Sigmoid colon (tissue), 7 donors: ENCODE measurements around the gene YKT6. TPM values are rescaled to one million over a fixed set of nuclear protein-coding genes. Genes with fewer than 3 reads are reported as not detected.

Source experiments
- DNase-seq: peaks from one replicate; pipeline ENCODE4 v3.0.0-alpha.2; 2019
- H3K27ac ChIP-seq, 4 donors: fragments of 200-600 bp; sonication (generic); one replicate each; pipeline ENCODE4 v1.5.1; 2016 to 2019; ENCODE audit warnings: mild to moderate bottlenecking in 1 of 4
- H3K27me3 ChIP-seq, 3 donors: fragments of 200-600 bp; sonication (generic); one replicate each; pipeline ENCODE4 v1.5.1; 2019; ENCODE audit warnings: mild to moderate bottlenecking in 1 of 3
- H3K36me3 ChIP-seq, 4 donors: fragments of 200-600 bp; sonication (generic); one replicate each; pipeline ENCODE4 v1.5.1; 2016 to 2019
- H3K4me1 ChIP-seq, 4 donors: fragments of 200-600 bp; sonication (generic); one replicate each; pipeline ENCODE4 v1.5.1; 2017 to 2019
- H3K4me3 ChIP-seq, 4 donors: fragments of 200-600 bp; sonication (generic); one replicate each; pipeline ENCODE4 v1.5.1; 2017 to 2019; ENCODE audit warnings: mild to moderate bottlenecking in 2 of 4, moderate library complexity in 1 of 4
- H3K9me3 ChIP-seq, 4 donors: fragments of 200-600 bp in 3 of 4; sonication (generic) in 3 of 4; one replicate each; pipeline versions ENCODE4 v1.5.1 to v1.6.1; 2013 to 2019
- CTCF ChIP-seq, 4 experiments: fragments of 450-650 bp in 3 of 4; fragments of 200-600 bp in 1 of 4; IDR thresholded peaks; one replicate each; pipeline ENCODE4 v1.5.1; 2016 to 2019; ENCODE audit warnings: antibody characterized with exemption in 4 of 4, mild to moderate bottlenecking in 3 of 4, moderate library complexity in 2 of 4
- EP300 ChIP-seq, 4 donors: sonication (generic); formaldehyde crosslinking; IDR thresholded peaks; one replicate each; pipeline ENCODE4 v1.6.1; 2017; ENCODE audit warnings: antibody characterized with exemption in 4 of 4
- POLR2A ChIP-seq, 2 donors: fragments of 450-650 bp; IDR thresholded peaks; one replicate each; pipeline ENCODE4 v1.6.1; 2016; ENCODE audit warnings: antibody characterized with exemption in 2 of 2, mild to moderate bottlenecking in 2 of 2, moderate library complexity in 2 of 2
- POLR2AphosphoS5 ChIP-seq, 4 donors: sonication (generic); formaldehyde crosslinking; IDR thresholded peaks; one replicate each; pipeline ENCODE4 v1.6.1; 2017; ENCODE audit warnings: antibody characterized with exemption in 4 of 4
- WGBS, 2 donors: extraction: QIAGEN DNeasy Blood & Tissue Kit; methylation state at CpG; one replicate each; pipeline ENCODE4 v1.1.7; 2013; 5-methylcytosine and 5-hydroxymethylcytosine counted together
- intact Hi-C: fragments of 100-400 bp; cut with DNase I; formaldehyde crosslinking; loops from one replicate; pipeline ENCODE4 v1.15.1; 2023
- polyA plus RNA-seq, 3 donors: library from polyadenylated mRNA; stranded (reverse); fragments of 200-250 nt; gene quantifications; one replicate each; pipeline ENCODE4 v1.2.3, GENCODE V29; 2013
- total RNA-seq, 4 donors: library from RNA; depleted of rRNA; stranded (reverse); fragments of >200 nt; gene quantifications; one replicate each; pipeline ENCODE4 v1.1.0, GENCODE V29; 2016
- donor health status: healthy with polysubstance abuse.
- donor health status: Bipolar disorder and iron deficiency.
- donor health status: healthy.

The YKT6 gene
- total and polyA plus RNA-seq, 7 donors: 39.2 to 95.5 (median 50.1) TPM

GRCh38 chr7:44213206-44213876 lies 12.6 kb downstream of the YKT6 start:
- H3K27me3 ChIP-seq: peaks cover 0 to 4% (median 0%) of the 10 kb centered on the region in 3 donors
- 93 to 94% methylated on average over 3 of the region's 3 CpGs for WGBS, 2 donors
- peaks cover 29 to 55% (median 36%) of the 10 kb centered on the region in 4 donors for H3K36me3 ChIP-seq
- no peak overlapping the region for H3K27ac ChIP-seq
- no peaks in the 10 kb centered on the region for H3K4me1 ChIP-seq
- TF ChIP-seq CTCF (IDR thresholded peaks at IDR 0.05): no peak
- no peak for TF ChIP-seq EP300 (IDR thresholded peaks at IDR 0.05)
- no peak for TF ChIP-seq POLR2A (IDR thresholded peaks at IDR 0.05)
- TF ChIP-seq POLR2AphosphoS5 (IDR thresholded peaks at IDR 0.05): no peak
- H3K4me3 ChIP-seq: no peak overlapping the region
- DNase-seq: peak; percentile 60
- no peaks in the 10 kb centered on the region for H3K9me3 ChIP-seq
- intact Hi-C loops: no loop called here

GRCh38 chr7:44213877-44214388 lies 13.2 kb downstream of the YKT6 start:
- peaks cover 23 to 49% (median 30%) of the 10 kb centered on the region in 4 donors for H3K36me3 ChIP-seq
- WGBS, 2 donors: 81 to 85% methylated on average over 9 of the region's 9 CpGs
- no peak overlapping the region for H3K4me3 ChIP-seq
- no peaks in the 10 kb centered on the region for H3K9me3 ChIP-seq
- H3K27me3 ChIP-seq: peaks cover 0 to 7% (median 0%) of the 10 kb centered on the region in 3 donors
- TF ChIP-seq POLR2AphosphoS5 (IDR thresholded peaks at IDR 0.05) (no peak), POLR2A (IDR thresholded peaks at IDR 0.05) (no peak), CTCF (IDR thresholded peaks at IDR 0.05) (no peak), EP300 (IDR thresholded peaks at IDR 0.05) (no peak)
- intact Hi-C loops: no loop called here
- no peak overlapping the region for H3K27ac ChIP-seq
- peak; percentile 53 for DNase-seq
- no peaks in the 10 kb centered on the region for H3K4me1 ChIP-seq

GRCh38 chr7:44215531-44215930 lies 14.8 kb downstream of the YKT6 start:
- WGBS, 2 donors: 91 to 93% methylated on average over 7 of the region's 7 CpGs
- TF ChIP-seq CTCF (IDR thresholded peaks at IDR 0.05) (no peak), POLR2AphosphoS5 (IDR thresholded peaks at IDR 0.05) (no peak), POLR2A (IDR thresholded peaks at IDR 0.05) (no peak), EP300 (IDR thresholded peaks at IDR 0.05) (no peak)
- H3K4me3 ChIP-seq: no peak overlapping the region
- peaks cover 0 to 11% (median 0%) of the 10 kb centered on the region in 3 donors for H3K27me3 ChIP-seq
- intact Hi-C loops: no loop called here
- no peaks in the 10 kb centered on the region for H3K9me3 ChIP-seq
- H3K4me1 ChIP-seq: no peaks in the 10 kb centered on the region
- peaks cover 9 to 33% (median 19%) of the 10 kb centered on the region in 4 donors for H3K36me3 ChIP-seq
- H3K27ac ChIP-seq: no peak overlapping the region
- peak; percentile 54 for DNase-seq

GRCh38 chr7:44216019-44216418 lies 15.2 kb downstream of the YKT6 start:
- WGBS, 2 donors: 49 to 73% methylated on average over 8 of the region's 8 CpGs
- no peaks in the 10 kb centered on the region for H3K4me1 ChIP-seq
- DNase-seq: peak; percentile 32
- peaks cover 0 to 11% (median 0%) of the 10 kb centered on the region in 3 donors for H3K27me3 ChIP-seq
- intact Hi-C loops: no loop called here
- H3K27ac ChIP-seq: no peak overlapping the region
- TF ChIP-seq CTCF (IDR thresholded peaks at IDR 0.05) (no peak), EP300 (IDR thresholded peaks at IDR 0.05) (no peak), POLR2AphosphoS5 (IDR thresholded peaks at IDR 0.05) (no peak), POLR2A (IDR thresholded peaks at IDR 0.05) (no peak)
- H3K9me3 ChIP-seq: no peaks in the 10 kb centered on the region
- peaks cover 7 to 28% (median 14%) of the 10 kb centered on the region in 4 donors for H3K36me3 ChIP-seq
- no peak overlapping the region for H3K4me3 ChIP-seq
